Astrocyte (in vitro differentiated cells and primary cell): ENCODE results near the gene C10orf120. TPM values are rescaled to one million over a fixed set of nuclear protein-coding genes. Genes with fewer than 3 reads are reported as not detected.

Experiments
- DNase-seq: peaks from one replicate; pipeline ENCODE4 v3.0.0-alpha.2; 2010; ENCODE audit warnings: low read depth
- FAIRE-seq: peaks from 2 replicates; lab custom pipeline; 2011; peaks lifted over from hg19 to GRCh38; lab: Jason Lieb, UNC
- H2AFZ ChIP-seq: 2 replicates; pipeline ENCODE4 v1.6.0; 2012; ENCODE audit warnings: low read depth, low read length, inconsistent platforms
- H3K27ac ChIP-seq: 2 replicates; pipeline ENCODE4 v1.5.1; 2011; ENCODE audit warnings: low read depth, low read length, inconsistent platforms
- H3K27me3 ChIP-seq: 2 replicates; pipeline ENCODE4 v1.6.0; 2011; ENCODE audit warnings: low read length, inconsistent platforms; ENCODE audit not compliant: insufficient read depth
- H3K36me3 ChIP-seq: 2 replicates; pipeline ENCODE4 v1.5.1; 2011; ENCODE audit warnings: low read length, inconsistent platforms; ENCODE audit not compliant: insufficient read depth
- H3K4me1 ChIP-seq: 2 replicates; pipeline ENCODE4 v1.5.1; 2011; ENCODE audit warnings: low read length, inconsistent platforms; ENCODE audit not compliant: insufficient read depth
- H3K4me2 ChIP-seq: 2 replicates; pipeline ENCODE4 v1.6.0; 2012; ENCODE audit warnings: low read length, inconsistent platforms
- H3K4me3 ChIP-seq: 2 replicates; pipeline ENCODE4 v1.5.1; 2011; ENCODE audit warnings: low read depth, mild to moderate bottlenecking, low read length, inconsistent platforms; ENCODE audit not compliant: insufficient read depth
- H3K79me2 ChIP-seq: 2 replicates; pipeline ENCODE4 v1.6.0; 2012; ENCODE audit warnings: mild to moderate bottlenecking, low read length, inconsistent platforms; ENCODE audit not compliant: insufficient read depth
- H3K9ac ChIP-seq: 2 replicates; pipeline ENCODE4 v1.6.0; 2012; ENCODE audit warnings: mild to moderate bottlenecking, low read length, inconsistent platforms
- H3K9me3 ChIP-seq: 2 replicates; pipeline ENCODE4 v1.5.1; 2012; ENCODE audit warnings: low read depth, mild to moderate bottlenecking, low read length, inconsistent platforms; ENCODE audit not compliant: insufficient read depth
- H4K20me1 ChIP-seq: 2 replicates; pipeline ENCODE4 v1.6.0; 2012; ENCODE audit warnings: low read length, inconsistent platforms; ENCODE audit not compliant: insufficient read depth
- H3K27ac Mint-ChIP-seq: one replicate; pipeline ENCODE4 v1.8.0; 2021; ENCODE audit warnings: mild to moderate bottlenecking, mixed read lengths; ENCODE audit not compliant: unreplicated experiment
- H3K27me3 Mint-ChIP-seq: one replicate; pipeline ENCODE4 v1.8.0; 2021; ENCODE audit warnings: low read depth, mixed read lengths; ENCODE audit not compliant: unreplicated experiment
- H3K36me3 Mint-ChIP-seq: one replicate; pipeline ENCODE4 v1.8.0; 2021; ENCODE audit warnings: low read depth, mixed read lengths; ENCODE audit not compliant: unreplicated experiment
- H3K4me1 Mint-ChIP-seq: one replicate; pipeline ENCODE4 v1.8.0; 2021; ENCODE audit warnings: low read depth, mixed read lengths; ENCODE audit not compliant: unreplicated experiment
- H3K4me3 Mint-ChIP-seq: one replicate; pipeline ENCODE4 v1.8.0; 2021; ENCODE audit warnings: mild to moderate bottlenecking, moderate library complexity, mixed read lengths; ENCODE audit not compliant: unreplicated experiment
- H3K9me3 Mint-ChIP-seq: one replicate; pipeline ENCODE4 v1.8.0; 2021; ENCODE audit warnings: mild to moderate bottlenecking, mixed read lengths; ENCODE audit not compliant: unreplicated experiment
- EZH2 ChIP-seq: IDR thresholded peaks from 2 replicates; pipeline ENCODE4 v1.6.1; 2012; ENCODE audit warnings: mild to moderate bottlenecking, low read length, inconsistent platforms; ENCODE audit not compliant: insufficient read depth
- total RNA-seq: library from RNA; stranded (reverse); gene quantifications from 2 replicates; pipeline ENCODE4 v1.2.1, GENCODE V29; 2021
- TF ChIP-seq, protein P1 (sequence below): IDR thresholded peaks from 2 replicates; pipeline ENCODE4 v1.5.1; 2011; ENCODE audit warnings: low read depth, mild to moderate bottlenecking, inconsistent platforms, low read length, moderate library complexity; ENCODE audit not compliant: insufficient read depth

C10orf120 gene
- total RNA-seq, 1 donor from 2014 or later, result not detected

GRCh38 chr10:122692744-122693143 lies 6.9 kb downstream of the C10orf120 start:
- H3K4me1 ChIP-seq, result no peaks in the 10 kb centered on the region
- no peaks in the 10 kb centered on the region for H3K9me3 ChIP-seq
- H3K4me3 ChIP-seq, result no peak overlapping the region
- Mint-ChIP-seq H3K4me1 (no peaks in the 10 kb centered on the region), H3K27me3 (peaks cover 21% of the 10 kb centered on the region), H3K4me3 (no peak overlapping the region), H3K36me3 (no peaks in the 10 kb centered on the region), H3K9me3 (no peaks in the 10 kb centered on the region), H3K27ac (no peak overlapping the region)
- H3K27me3 ChIP-seq, result no peaks in the 10 kb centered on the region
- no peak overlapping the region for H3K9ac ChIP-seq
- no peaks in the 10 kb centered on the region for H4K20me1 ChIP-seq
- no peaks in the 10 kb centered on the region for H3K36me3 ChIP-seq
- H3K4me2 ChIP-seq, result no peak overlapping the region
- H3K27ac ChIP-seq, result no peak overlapping the region
- FAIRE-seq (no peak), DNase-seq (no peak)
- no peak overlapping the region for H2AFZ ChIP-seq
- TF ChIP-seq, protein P1, sequence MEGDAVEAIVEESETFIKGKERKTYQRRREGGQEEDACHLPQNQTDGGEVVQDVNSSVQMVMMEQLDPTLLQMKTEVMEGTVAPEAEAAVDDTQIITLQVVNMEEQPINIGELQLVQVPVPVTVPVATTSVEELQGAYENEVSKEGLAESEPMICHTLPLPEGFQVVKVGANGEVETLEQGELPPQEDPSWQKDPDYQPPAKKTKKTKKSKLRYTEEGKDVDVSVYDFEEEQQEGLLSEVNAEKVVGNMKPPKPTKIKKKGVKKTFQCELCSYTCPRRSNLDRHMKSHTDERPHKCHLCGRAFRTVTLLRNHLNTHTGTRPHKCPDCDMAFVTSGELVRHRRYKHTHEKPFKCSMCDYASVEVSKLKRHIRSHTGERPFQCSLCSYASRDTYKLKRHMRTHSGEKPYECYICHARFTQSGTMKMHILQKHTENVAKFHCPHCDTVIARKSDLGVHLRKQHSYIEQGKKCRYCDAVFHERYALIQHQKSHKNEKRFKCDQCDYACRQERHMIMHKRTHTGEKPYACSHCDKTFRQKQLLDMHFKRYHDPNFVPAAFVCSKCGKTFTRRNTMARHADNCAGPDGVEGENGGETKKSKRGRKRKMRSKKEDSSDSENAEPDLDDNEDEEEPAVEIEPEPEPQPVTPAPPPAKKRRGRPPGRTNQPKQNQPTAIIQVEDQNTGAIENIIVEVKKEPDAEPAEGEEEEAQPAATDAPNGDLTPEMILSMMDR, result no peak
- TF ChIP-seq EZH2, result no peak
- H3K79me2 ChIP-seq, result no peaks in the 10 kb centered on the region

- no peak for FAIRE-seq
- H3K27me3 ChIP-seq, result no peaks in the 10 kb centered on the region
Observed at GRCh38 chr10:122689146-122689820, 10.4 kb downstream of the C10orf120 start.

More at GRCh38 chr10:122689146-122689820, 10.4 kb downstream of the C10orf120 start:
- Histone ChIP-seq H3K27ac (no peak overlapping the region), H3K79me2 (no peaks in the 10 kb centered on the region), H3K9me3 (peaks cover 5% of the 10 kb centered on the region), H3K36me3 (no peaks in the 10 kb centered on the region), H2AFZ (no peak overlapping the region), H3K4me2 (no peak overlapping the region), H3K4me1 (no peaks in the 10 kb centered on the region), H3K9ac (no peak overlapping the region), H3K4me3 (no peak overlapping the region), H4K20me1 (no peaks in the 10 kb centered on the region)
- H3K27me3 Mint-ChIP-seq, result peaks cover 19% of the 10 kb centered on the region
- TF ChIP-seq, protein P1, result no peak
- TF ChIP-seq EZH2, result no peak
- H3K36me3 Mint-ChIP-seq, result no peaks in the 10 kb centered on the region
- no peak overlapping the region for H3K4me3 Mint-ChIP-seq
- no peaks in the 10 kb centered on the region for H3K4me1 Mint-ChIP-seq
- peaks cover 1% of the 10 kb centered on the region for H3K9me3 Mint-ChIP-seq
- DNase-seq, result no peak
- no peak overlapping the region for H3K27ac Mint-ChIP-seq
